Breast epithelium (tissue), 4 donors: ENCODE results near the gene ZSCAN32. TPM values are rescaled to one million over a fixed set of nuclear protein-coding genes. Genes with fewer than 3 reads are reported as not detected.

Experiments used
- DNase-seq, 2 donors: peaks; one replicate each; pipeline ENCODE4 v3.0.0-alpha.2; 2019; ENCODE audit warnings: low spot score in 2 of 2
- H3K27ac ChIP-seq, 2 donors: fragments of 200-600 bp; sonication (generic) in 1 of 2; one replicate each; pipeline ENCODE4 v1.5.1; 2016 to 2019; ENCODE audit warnings: mild to moderate bottlenecking in 1 of 2
- H3K27me3 ChIP-seq, 2 donors: fragments of 200-600 bp; sonication (generic) in 1 of 2; one replicate each; pipeline versions ENCODE4 v1.5.1 to v1.6.0; 2017 to 2019; ENCODE audit warnings: control low read depth in 1 of 2, mild to moderate bottlenecking in 1 of 2
- H3K36me3 ChIP-seq: fragments of 200-600 bp; one replicate; pipeline ENCODE4 v1.5.1; 2019
- H3K4me1 ChIP-seq, 2 donors: fragments of 200-600 bp; sonication (generic); one replicate each; pipeline ENCODE4 v1.5.1; 2016 to 2019; ENCODE audit warnings: control low read depth in 1 of 2
- H3K4me3 ChIP-seq, 3 donors: fragments of 200-600 bp; sonication (generic); 1 replicate in 2 of 3; 2 replicates in 1 of 3; pipeline ENCODE4 v1.5.1; 2016 to 2019; ENCODE audit warnings: mild to moderate bottlenecking in 3 of 3, moderate library complexity in 2 of 3
- H3K9me3 ChIP-seq, 2 donors: fragments of 200-600 bp; sonication (generic) in 1 of 2; one replicate each; pipeline ENCODE4 v1.5.1; 2016 to 2019; ENCODE audit warnings: control low read depth in 1 of 2
- POLR2A ChIP-seq: fragments of 450-650 bp; IDR thresholded peaks from one replicate; pipeline ENCODE4 v1.6.1; 2016; ENCODE audit warnings: antibody characterized with exemption, mild to moderate bottlenecking, moderate library complexity
- POLR2AphosphoS5 ChIP-seq, 3 donors: sonication (generic); formaldehyde crosslinking; IDR thresholded peaks; one replicate each; pipeline ENCODE4 v1.6.1; 2017; ENCODE audit warnings: antibody characterized with exemption in 3 of 3
- intact Hi-C: fragments of 100-400 bp; cut with DNase I; formaldehyde crosslinking; loops from one replicate; pipeline ENCODE4 v1.15.1; 2023; ENCODE audit warnings: low total_unique reads
- total RNA-seq, 3 donors: library from RNA; depleted of rRNA; stranded (reverse); fragments of >200 nt; gene quantifications; one replicate each; pipeline ENCODE4 v1.1.0, GENCODE V29; 2016
- TF ChIP-seq, protein P1 (sequence below), 3 donors: fragments of 450-650 bp; IDR thresholded peaks; one replicate each; pipeline ENCODE4 v1.5.1; 2016 to 2017; ENCODE audit warnings: antibody characterized with exemption in 3 of 3, mild to moderate bottlenecking in 3 of 3, moderate library complexity in 3 of 3

Gene ZSCAN32
- 10 to 100 TPM; 10.9 to 17.7 (median 12.8) TPM for total RNA-seq

GRCh38 chr16:3400779-3401688 is at the start of gene ZSCAN32, which contains the start of gene ZNF174:
ZSCAN32 (minus strand) TSS chr16:3401004; CDS start chr16:3397557, 3,447 bp downstream.
ZNF174 (plus strand) TSS chr16:3401215; CDS start chr16:3402005, 790 bp downstream.
- Histone ChIP-seq H3K9me3 (peaks cover 38 to 47% of the 10 kb centered on the region in 2 donors), H3K27me3 (no peaks in the 10 kb centered on the region), H3K4me3 (peak within 1 kb of the TSS; percentile 86 to 98 (median 95)), H3K27ac (peak within 1 kb of the TSS; percentile 91 to 95), H3K4me1 (no peaks in the 10 kb centered on the region), H3K36me3 (peaks cover 10% of the 10 kb centered on the region)
- TF ChIP-seq POLR2A (no peak), POLR2AphosphoS5 (IDR thresholded peaks at IDR 0.05) (peak; percentile 56 to 81 (median 58))
- TF ChIP-seq, protein P1, sequence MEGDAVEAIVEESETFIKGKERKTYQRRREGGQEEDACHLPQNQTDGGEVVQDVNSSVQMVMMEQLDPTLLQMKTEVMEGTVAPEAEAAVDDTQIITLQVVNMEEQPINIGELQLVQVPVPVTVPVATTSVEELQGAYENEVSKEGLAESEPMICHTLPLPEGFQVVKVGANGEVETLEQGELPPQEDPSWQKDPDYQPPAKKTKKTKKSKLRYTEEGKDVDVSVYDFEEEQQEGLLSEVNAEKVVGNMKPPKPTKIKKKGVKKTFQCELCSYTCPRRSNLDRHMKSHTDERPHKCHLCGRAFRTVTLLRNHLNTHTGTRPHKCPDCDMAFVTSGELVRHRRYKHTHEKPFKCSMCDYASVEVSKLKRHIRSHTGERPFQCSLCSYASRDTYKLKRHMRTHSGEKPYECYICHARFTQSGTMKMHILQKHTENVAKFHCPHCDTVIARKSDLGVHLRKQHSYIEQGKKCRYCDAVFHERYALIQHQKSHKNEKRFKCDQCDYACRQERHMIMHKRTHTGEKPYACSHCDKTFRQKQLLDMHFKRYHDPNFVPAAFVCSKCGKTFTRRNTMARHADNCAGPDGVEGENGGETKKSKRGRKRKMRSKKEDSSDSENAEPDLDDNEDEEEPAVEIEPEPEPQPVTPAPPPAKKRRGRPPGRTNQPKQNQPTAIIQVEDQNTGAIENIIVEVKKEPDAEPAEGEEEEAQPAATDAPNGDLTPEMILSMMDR (IDR thresholded peaks at IDR 0.05) = no peak
- peak; percentile 98 to 99 for DNase-seq
- intact Hi-C loops = no loop called here

- intact Hi-C loops = no loop called here
- Histone ChIP-seq H3K36me3 (no peaks in the 10 kb centered on the region), H3K4me1 (no peaks in the 10 kb centered on the region), H3K9me3 (peaks cover 11 to 22% of the 10 kb centered on the region in 2 donors), H3K27me3 (no peaks in the 10 kb centered on the region), H3K27ac (peak overlapping the region; percentile 71 to 90), H3K4me3 (peak overlapping the region; percentile 59 to 75 (median 59))
- TF ChIP-seq POLR2AphosphoS5 (IDR thresholded peaks at IDR 0.05) = peak in 1 of 3 donors; percentile 9
- TF ChIP-seq POLR2A = no peak
- TF ChIP-seq, protein P1 (IDR thresholded peaks at IDR 0.05) = peak in 1 of 3 donors; percentile 14
- no peak for DNase-seq
Observed at GRCh38 chr16:3444032-3444388, 43.2 kb upstream of the ZSCAN32 start.

DNA sequence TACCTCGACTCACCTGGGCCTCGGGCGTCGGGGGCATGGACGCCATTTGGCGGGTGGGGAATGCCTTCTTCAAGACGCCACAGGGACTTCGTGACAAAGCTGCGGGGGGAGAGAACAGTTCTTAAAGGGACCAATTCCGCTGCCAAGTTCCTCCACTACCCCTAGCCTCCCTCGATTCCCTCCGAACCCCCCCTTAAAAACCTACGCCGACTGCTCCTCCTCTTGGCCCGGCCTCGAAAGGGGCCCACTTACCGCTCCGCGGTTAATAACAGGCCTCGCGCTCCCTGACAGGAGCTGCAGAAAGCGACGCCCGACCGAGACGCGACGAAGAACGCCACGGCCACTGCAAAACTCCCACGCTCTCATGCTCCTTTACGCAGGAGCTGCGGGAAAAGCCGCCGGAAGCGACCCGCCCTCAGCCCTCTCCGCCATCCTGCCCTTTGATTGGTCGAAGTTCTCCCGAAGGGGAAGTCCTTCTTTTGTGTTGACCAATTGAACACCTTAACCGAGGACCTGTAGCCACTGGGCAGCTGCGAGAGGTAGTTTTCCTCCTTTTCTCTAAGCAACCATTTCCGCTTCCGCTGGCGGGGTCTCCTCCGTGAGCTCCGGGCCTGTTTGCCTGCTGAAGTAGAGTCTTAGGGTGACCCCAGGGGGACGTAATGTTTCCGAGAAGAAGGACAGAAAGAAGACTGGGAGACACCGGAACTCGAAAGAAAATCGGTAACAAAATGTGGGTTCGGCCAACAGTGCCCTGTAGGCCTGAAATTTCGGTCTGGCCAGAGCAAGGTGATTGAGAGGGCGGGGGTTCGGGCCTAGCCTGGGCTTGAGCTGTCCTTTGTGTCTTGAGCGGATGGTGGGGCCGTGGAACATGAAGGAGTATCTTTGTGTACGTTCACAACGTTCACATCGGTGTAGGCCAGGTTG is 42.6 kb upstream of the ZSCAN32 start, which contains the start of the genes NAA60 and ZNF597:
TSS of gene NAA60 (plus strand) at position 573 of the 924 bp plus-strand sequence. CDS start 32,548 bp downstream, outside the sequence.
TSS of gene ZNF597 (minus strand) at position 397 of the 924 bp plus-strand sequence. CDS start at position 46, 351 bp downstream.
- DNase-seq = peak; percentile 78 to 83
- intact Hi-C loops = no loop called here
- peak within 1 kb of the TSS; percentile 59 to 75 (median 59) for H3K4me3 ChIP-seq
- peak within 1 kb of the TSS; percentile 71 to 90 for H3K27ac ChIP-seq
- TF ChIP-seq, protein P1 (IDR thresholded peaks at IDR 0.05) = no peak
- TF ChIP-seq POLR2AphosphoS5 (IDR thresholded peaks at IDR 0.05) (peak in 1 of 3 donors; percentile 49), POLR2A (peak; percentile 18)
- no peaks in the 10 kb centered on the region for H3K36me3 ChIP-seq
- no peaks in the 10 kb centered on the region for H3K4me1 ChIP-seq
- peaks cover 12 to 24% of the 10 kb centered on the region in 2 donors for H3K9me3 ChIP-seq
- no peaks in the 10 kb centered on the region for H3K27me3 ChIP-seq

GRCh38 chr16:3439637-3440036 is 38.8 kb upstream of the ZSCAN32 start:
- H3K9me3 ChIP-seq = peaks cover 12 to 24% of the 10 kb centered on the region in 2 donors
- no peak overlapping the region for H3K27ac ChIP-seq
- H3K4me1 ChIP-seq = no peaks in the 10 kb centered on the region
- peaks cover 2% of the 10 kb centered on the region for H3K36me3 ChIP-seq
- DNase-seq = no peak
- TF ChIP-seq POLR2A (no peak), POLR2AphosphoS5 (IDR thresholded peaks at IDR 0.05) (no peak)
- TF ChIP-seq, protein P1 (IDR thresholded peaks at IDR 0.05) = no peak
- intact Hi-C loops = no loop called here
- H3K4me3 ChIP-seq = no peak overlapping the region
- H3K27me3 ChIP-seq = no peaks in the 10 kb centered on the region
